Fibroblast of the aortic adventitia (primary cell): ENCODE results near the gene VEGFA. TPM values are rescaled to one million over a fixed set of nuclear protein-coding genes. Genes with fewer than 3 reads are reported as not detected.

Experiments used
- DNase-seq: peaks from one replicate; pipeline ENCODE4 v3.0.0-alpha.2; 2010; ENCODE audit warnings: low read depth
- H3K4me3 ChIP-seq: 2 replicates; pipeline ENCODE4 v1.5.1; 2011; ENCODE audit warnings: low read depth, mild to moderate bottlenecking, control low read depth, low read length, moderate library complexity
- total RNA-seq: library from RNA; depleted of rRNA; stranded (reverse); fragments of >200 nt; gene quantifications from 2 replicates; pipeline ENCODE4 v1.2.3, GENCODE V29; 2012; ENCODE audit warnings: low replicate concordance
- TF ChIP-seq, protein P1 (sequence below): IDR thresholded peaks from 2 replicates; pipeline ENCODE4 v1.5.1; 2011; ENCODE audit warnings: mild to moderate bottlenecking, low read length, control low read depth, inconsistent platforms; ENCODE audit not compliant: insufficient read depth

The VEGFA gene
- total RNA-seq, 1 donor, result 98.9 TPM

DNA sequence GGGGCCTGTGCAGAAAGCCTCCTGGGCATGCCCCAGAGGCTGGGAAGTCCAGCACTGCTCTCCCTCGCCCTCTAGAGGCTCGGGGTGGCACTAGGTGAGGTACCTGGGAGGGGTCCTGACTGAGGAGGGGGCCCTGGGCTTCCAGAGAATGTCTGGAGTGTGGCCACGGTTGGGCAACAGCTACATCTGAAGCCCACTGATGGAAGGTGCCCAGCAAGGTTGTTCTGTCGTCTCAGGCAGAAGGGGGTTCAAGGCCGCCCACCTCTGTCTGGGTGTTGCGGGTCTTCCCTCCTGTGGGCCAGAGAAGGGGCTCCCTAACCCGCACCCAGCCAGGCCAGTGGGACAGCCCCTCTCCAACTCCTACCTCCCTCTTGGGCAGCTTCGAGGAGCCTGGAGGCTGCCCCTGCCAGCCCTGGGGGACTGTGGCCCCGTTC is 11.4 kb upstream of the VEGFA start:
- H3K4me3 ChIP-seq, result no peak overlapping the region
- DNase-seq, result no peak
- TF ChIP-seq, protein P1, sequence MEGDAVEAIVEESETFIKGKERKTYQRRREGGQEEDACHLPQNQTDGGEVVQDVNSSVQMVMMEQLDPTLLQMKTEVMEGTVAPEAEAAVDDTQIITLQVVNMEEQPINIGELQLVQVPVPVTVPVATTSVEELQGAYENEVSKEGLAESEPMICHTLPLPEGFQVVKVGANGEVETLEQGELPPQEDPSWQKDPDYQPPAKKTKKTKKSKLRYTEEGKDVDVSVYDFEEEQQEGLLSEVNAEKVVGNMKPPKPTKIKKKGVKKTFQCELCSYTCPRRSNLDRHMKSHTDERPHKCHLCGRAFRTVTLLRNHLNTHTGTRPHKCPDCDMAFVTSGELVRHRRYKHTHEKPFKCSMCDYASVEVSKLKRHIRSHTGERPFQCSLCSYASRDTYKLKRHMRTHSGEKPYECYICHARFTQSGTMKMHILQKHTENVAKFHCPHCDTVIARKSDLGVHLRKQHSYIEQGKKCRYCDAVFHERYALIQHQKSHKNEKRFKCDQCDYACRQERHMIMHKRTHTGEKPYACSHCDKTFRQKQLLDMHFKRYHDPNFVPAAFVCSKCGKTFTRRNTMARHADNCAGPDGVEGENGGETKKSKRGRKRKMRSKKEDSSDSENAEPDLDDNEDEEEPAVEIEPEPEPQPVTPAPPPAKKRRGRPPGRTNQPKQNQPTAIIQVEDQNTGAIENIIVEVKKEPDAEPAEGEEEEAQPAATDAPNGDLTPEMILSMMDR, result peak; percentile 73

DNA sequence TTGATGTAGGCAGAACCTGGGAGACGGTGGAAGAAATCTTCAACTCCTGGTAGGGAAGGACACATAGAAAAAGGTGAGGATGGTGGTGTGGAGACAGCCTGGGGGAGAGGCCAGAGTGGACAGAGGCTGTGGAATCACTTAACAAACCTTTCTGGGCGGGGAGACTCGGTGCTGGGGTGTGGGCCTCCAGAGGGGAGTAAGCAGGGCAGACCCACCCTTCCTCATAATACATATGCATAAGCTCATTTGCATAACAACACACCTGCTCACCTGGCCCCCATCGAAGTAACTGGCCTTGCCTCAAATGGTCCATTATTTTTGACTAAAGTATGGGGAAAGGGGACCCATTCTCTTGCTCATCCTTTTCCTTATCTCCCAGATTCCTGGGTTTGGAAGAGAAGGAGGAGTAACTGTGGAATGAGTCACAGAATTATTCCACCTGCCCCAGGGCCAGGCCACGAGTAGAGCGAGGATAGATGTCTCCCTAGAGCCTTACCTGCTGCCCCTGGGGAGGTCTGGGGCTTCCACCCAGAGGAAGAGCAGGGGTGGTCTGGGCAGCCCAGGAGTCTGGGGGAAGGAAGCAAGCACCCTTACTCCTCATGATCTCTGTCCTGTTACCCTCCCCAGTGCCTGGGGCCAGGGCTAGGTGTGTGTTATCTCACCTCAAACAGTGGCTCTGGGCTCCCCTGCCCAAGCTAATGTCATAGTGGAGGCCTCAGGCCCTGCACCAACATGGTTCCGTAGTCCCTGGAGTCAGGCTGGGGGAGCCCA is 10.7 kb upstream of the VEGFA start:
- no peak overlapping the region for H3K4me3 ChIP-seq
- DNase-seq, result no peak
- TF ChIP-seq, protein P1, result no peak

DNA sequence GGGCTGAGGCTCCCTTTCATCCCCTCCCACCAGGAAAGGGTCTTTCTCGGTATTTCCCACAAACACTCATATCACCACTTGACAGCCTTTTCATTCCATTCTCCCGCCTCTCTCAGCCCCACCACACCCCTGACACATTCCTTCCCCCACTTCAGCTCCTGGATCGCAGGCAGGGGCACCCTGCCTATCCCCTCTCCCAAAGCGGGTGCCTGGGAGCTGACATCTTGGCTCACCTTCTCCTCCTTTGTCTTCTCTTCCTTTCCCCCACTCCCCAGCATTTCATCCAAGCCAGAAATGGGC is 10.2 kb upstream of the VEGFA start:
- no peak for DNase-seq
- TF ChIP-seq, protein P1, result no peak
- H3K4me3 ChIP-seq, result no peak overlapping the region

DNA sequence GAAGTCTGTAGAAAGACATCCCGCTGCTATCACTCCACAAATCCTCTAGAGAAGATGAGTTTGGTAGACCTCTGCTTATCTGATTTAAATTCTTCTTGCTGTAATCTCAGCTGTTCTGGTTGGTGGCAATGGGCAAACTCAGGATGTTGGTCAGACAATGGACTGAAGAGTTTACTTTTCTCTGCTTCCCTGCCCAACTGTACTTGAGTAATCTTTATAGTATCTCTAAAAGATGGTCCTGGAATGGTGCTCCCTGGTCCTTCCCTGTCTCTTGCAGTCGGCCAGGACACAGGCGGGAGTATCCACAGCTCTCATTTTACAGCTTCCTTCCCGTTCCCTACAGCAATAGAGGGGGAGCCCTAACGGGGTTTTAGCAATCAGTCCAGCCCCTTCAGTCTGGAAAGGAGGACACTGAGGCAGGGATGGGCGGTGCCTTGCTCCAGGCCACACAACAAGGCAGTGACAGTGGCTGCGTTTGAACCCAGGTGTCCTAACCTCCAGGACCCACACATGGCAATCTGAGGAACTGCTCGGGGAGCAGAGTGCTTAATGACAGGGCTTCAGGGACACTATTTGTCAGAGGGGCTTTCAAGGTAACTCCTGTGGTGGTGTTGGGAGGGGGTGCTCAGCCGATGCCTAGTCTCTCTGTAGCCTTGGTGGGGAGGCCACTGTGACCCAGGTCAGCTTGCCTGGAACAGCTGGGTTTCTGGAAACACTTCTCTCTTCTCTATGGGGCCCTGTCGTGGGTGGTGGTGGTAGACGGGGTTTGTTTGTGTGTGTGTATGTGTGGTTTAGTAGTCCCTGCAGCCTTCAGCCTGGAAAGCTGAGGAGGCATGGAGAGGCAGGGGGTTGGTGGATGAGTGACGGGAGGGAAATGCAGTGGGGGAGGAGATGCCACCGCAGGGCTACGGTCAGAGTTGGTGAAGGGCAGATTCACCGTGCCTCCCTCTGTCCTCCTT is 9.5 kb upstream of the VEGFA start:
- TF ChIP-seq, protein P1, result no peak
- DNase-seq, result no peak
- H3K4me3 ChIP-seq, result no peak overlapping the region

DNA sequence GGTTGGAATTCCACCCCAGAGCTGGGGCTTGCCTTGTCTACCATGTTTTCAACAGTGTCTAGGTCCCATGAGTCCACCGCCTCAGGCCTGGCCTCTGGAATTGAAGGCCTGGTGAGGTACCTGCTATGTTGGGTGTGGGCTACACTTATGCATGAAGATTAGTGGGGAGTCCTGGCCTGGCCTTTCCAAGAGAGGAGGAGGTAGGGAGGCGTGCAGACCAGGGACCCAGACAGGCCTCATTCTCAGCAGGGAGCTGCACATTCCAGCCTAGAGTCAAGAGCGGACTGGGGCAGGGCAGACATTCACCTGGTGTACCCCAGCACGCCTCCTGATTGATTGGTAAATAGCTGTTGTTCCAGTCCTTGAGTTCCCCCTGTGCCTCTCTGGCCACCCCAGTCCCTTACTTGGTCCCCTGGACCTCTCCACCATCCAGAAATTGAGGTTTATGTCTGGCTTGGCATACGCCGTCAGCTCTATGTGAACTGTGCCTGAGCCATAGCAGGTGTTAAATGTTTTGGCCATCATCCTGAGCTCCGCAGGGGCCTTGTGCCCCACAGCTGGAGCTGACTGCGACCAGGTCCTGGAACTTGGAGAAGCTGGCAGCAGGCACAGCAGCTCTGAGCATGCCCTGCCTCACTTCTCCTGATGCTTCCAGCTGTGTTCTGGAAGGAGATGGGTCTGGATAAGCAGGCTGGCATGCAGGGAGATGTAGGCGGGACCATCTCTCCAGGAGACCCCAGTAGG is 8.2 kb upstream of the VEGFA start:
- no peak for DNase-seq
- no peak overlapping the region for H3K4me3 ChIP-seq
- TF ChIP-seq, protein P1, result no peak

DNA sequence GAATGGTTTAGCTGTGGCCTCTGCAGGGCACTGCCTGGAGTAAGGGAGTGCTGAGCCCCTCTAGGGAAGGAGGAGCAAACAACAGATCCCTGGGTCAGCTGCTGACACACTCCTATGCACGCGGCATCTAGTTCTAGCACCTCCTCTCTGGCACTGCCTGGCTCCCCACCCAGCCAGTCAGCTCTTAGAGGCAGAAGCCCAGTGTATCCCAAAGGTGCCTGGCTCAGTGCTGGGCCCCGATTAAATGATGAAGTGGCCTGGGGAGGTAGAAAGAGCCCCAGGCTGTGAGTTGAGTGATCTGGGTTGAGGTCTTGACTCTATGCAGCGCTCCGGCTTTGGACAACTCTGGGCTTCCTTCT is 7.6 kb upstream of the VEGFA start:
- DNase-seq, result no peak
- TF ChIP-seq, protein P1, result no peak
- no peak overlapping the region for H3K4me3 ChIP-seq
